H9 (cell line): ENCODE measurements around the gene ZBP1. TPM values are rescaled to one million over a fixed set of nuclear protein-coding genes. Genes with fewer than 3 reads are reported as not detected.

Experiments
- DNase-seq: peaks from one replicate; pipeline ENCODE4 v3.0.0-alpha.2; 2017
- H2AFZ ChIP-seq: one replicate; pipeline ENCODE4 v1.6.1; 2013; ENCODE audit warnings: mild to moderate bottlenecking, low read length, control low read depth, moderate library complexity
- H2AK5ac ChIP-seq: 2 replicates; pipeline ENCODE4 v1.6.1; 2013; ENCODE audit warnings: low read length, control low read depth, mixed read lengths; ENCODE audit not compliant: insufficient read length
- H2BK120ac ChIP-seq: one replicate; pipeline ENCODE4 v1.6.1; 2013; ENCODE audit warnings: low read depth, mild to moderate bottlenecking, low read length, control low read depth, inconsistent platforms; ENCODE audit not compliant: poor library complexity, severe bottlenecking
- H2BK12ac ChIP-seq: 2 replicates; pipeline ENCODE4 v1.6.1; 2013; ENCODE audit warnings: low read length, control low read depth, mixed read lengths, low read depth; ENCODE audit not compliant: insufficient read length
- H2BK15ac ChIP-seq: 2 replicates; pipeline ENCODE4 v1.6.1; 2013; ENCODE audit warnings: low read depth, low read length, control low read depth
- H2BK20ac ChIP-seq: one replicate; pipeline ENCODE4 v1.6.1; 2013; ENCODE audit warnings: low read depth, mild to moderate bottlenecking, low read length, control low read depth, inconsistent platforms; ENCODE audit not compliant: poor library complexity, severe bottlenecking
- H2BK5ac ChIP-seq: 2 replicates; pipeline ENCODE4 v1.6.1; 2013; ENCODE audit warnings: low read length, control low read depth, mixed read lengths; ENCODE audit not compliant: insufficient read length
- H3K14ac ChIP-seq: 2 replicates; pipeline ENCODE4 v1.6.1; 2013; ENCODE audit warnings: low read length, control low read depth; ENCODE audit not compliant: insufficient read depth
- H3K18ac ChIP-seq: 2 replicates; pipeline ENCODE4 v1.6.1; 2013; ENCODE audit warnings: low read depth, mild to moderate bottlenecking, mixed read lengths, low read length, control low read depth; ENCODE audit not compliant: insufficient read length
- H3K23ac ChIP-seq: 2 replicates; pipeline ENCODE4 v1.6.1; 2013; ENCODE audit warnings: low read length, control low read depth, mixed read lengths, low read depth; ENCODE audit not compliant: insufficient read length
- H3K23me2 ChIP-seq: 2 replicates; pipeline ENCODE4 v1.6.1; 2013; ENCODE audit warnings: low read depth, mild to moderate bottlenecking, mixed read lengths, low read length, control low read depth; ENCODE audit not compliant: insufficient read length, poor library complexity, severe bottlenecking
- H3K27ac ChIP-seq: 2 replicates; pipeline ENCODE4 v1.5.1; 2013; ENCODE audit warnings: low read length, control low read depth, mixed read lengths, low read depth; ENCODE audit not compliant: insufficient read length
- H3K27me3 ChIP-seq: 2 replicates; pipeline ENCODE4 v1.6.1; 2013; ENCODE audit warnings: low read length, control low read depth, inconsistent platforms; ENCODE audit not compliant: insufficient read depth
- H3K4ac ChIP-seq: 2 replicates; pipeline ENCODE4 v1.6.1; 2013; ENCODE audit warnings: low read depth, mild to moderate bottlenecking, control low read depth, inconsistent platforms, low read length, moderate library complexity
- H3K4me1 ChIP-seq: 2 replicates; pipeline ENCODE4 v1.6.1; 2013; ENCODE audit warnings: low read length, control low read depth, inconsistent platforms; ENCODE audit not compliant: insufficient read depth
- H3K4me2 ChIP-seq: 2 replicates; pipeline ENCODE4 v1.6.1; 2013; ENCODE audit warnings: low read length, control low read depth, mixed read lengths; ENCODE audit not compliant: insufficient read length, insufficient read depth
- H3K56ac ChIP-seq: 2 replicates; pipeline ENCODE4 v1.6.1; 2013; ENCODE audit warnings: low read depth, mild to moderate bottlenecking, mixed read lengths, low read length, control low read depth; ENCODE audit not compliant: insufficient read length
- H3K79me1 ChIP-seq: 2 replicates; pipeline ENCODE4 v1.6.1; 2013; ENCODE audit warnings: low read depth, mild to moderate bottlenecking, moderate library complexity, low read length, control low read depth, inconsistent platforms; ENCODE audit not compliant: insufficient read depth, poor library complexity, severe bottlenecking
- H3K79me2 ChIP-seq: 2 replicates; pipeline ENCODE4 v1.6.1; 2013; ENCODE audit warnings: low read length, control low read depth, inconsistent platforms; ENCODE audit not compliant: insufficient read depth
- H3K9ac ChIP-seq: 2 replicates; pipeline ENCODE4 v1.6.1; 2013; ENCODE audit warnings: low read length, control low read depth, mixed read lengths; ENCODE audit not compliant: insufficient read length; ENCODE audit errors: extremely low read depth
- H3K9me3 ChIP-seq: one replicate; pipeline ENCODE4 v1.6.1; 2013; ENCODE audit warnings: low read depth, low read length, inconsistent platforms; ENCODE audit not compliant: control insufficient read depth
- H3T11ph ChIP-seq: one replicate; pipeline ENCODE4 v1.6.1; 2013; ENCODE audit warnings: mild to moderate bottlenecking, low read length, control low read depth, inconsistent platforms
- H4K20me1 ChIP-seq: one replicate; pipeline ENCODE4 v1.6.1; 2013; ENCODE audit not compliant: control insufficient read depth, insufficient read length, insufficient read depth
- H4K5ac ChIP-seq: 2 replicates; pipeline ENCODE4 v1.6.1; 2013; ENCODE audit warnings: low read depth, mild to moderate bottlenecking, mixed read lengths, low read length, control low read depth; ENCODE audit not compliant: insufficient read length
- H4K8ac ChIP-seq: replicated peaks from 2 replicates; pipeline ENCODE4 v1.6.1; 2013; ENCODE audit warnings: low read length, control low read depth, mixed read lengths, low read depth; ENCODE audit not compliant: insufficient read length
- H4K91ac ChIP-seq: 2 replicates; pipeline ENCODE4 v1.6.1; 2013; ENCODE audit warnings: low read depth, mild to moderate bottlenecking, moderate library complexity, mixed read lengths, low read length, control low read depth; ENCODE audit not compliant: insufficient read length
- H3K27ac Mint-ChIP-seq, 3 experiments: 2 replicates in 2 of 3; 3 replicates in 1 of 3; pipeline ENCODE4 v1.8.0; 2020 to 2021; ENCODE audit warnings: mixed read lengths in 3 of 3, mild to moderate bottlenecking in 1 of 3, moderate library complexity in 1 of 3
- H3K27me3 Mint-ChIP-seq: 2 replicates; pipeline ENCODE4 v1.8.0; 2021; ENCODE audit warnings: low read depth, mild to moderate bottlenecking, moderate library complexity, mixed read lengths
- H3K36me3 Mint-ChIP-seq, 3 experiments: 2 replicates in 2 of 3; 3 replicates in 1 of 3; pipeline ENCODE4 v1.8.0; 2020 to 2021; ENCODE audit warnings: low read depth in 3 of 3, mixed read lengths in 3 of 3; ENCODE audit not compliant: insufficient read depth in 1 of 3
- H3K4me1 Mint-ChIP-seq, 2 experiments: 2 replicates each; pipeline ENCODE4 v1.8.0; 2020; ENCODE audit warnings: mixed read lengths in 2 of 2
- H3K4me3 Mint-ChIP-seq, 2 experiments: 2 replicates in 1 of 2; 3 replicates in 1 of 2; pipeline ENCODE4 v1.8.0; 2020 to 2021; ENCODE audit warnings: mild to moderate bottlenecking in 2 of 2, mixed read lengths in 2 of 2, moderate library complexity in 1 of 2
- H3K9me3 Mint-ChIP-seq, 2 experiments: 2 replicates in 1 of 2; 3 replicates in 1 of 2; pipeline ENCODE4 v1.8.0; 2020; ENCODE audit warnings: mild to moderate bottlenecking in 2 of 2, mixed read lengths in 2 of 2, moderate library complexity in 1 of 2
- WGBS: extraction: QIAGEN DNeasy Blood & Tissue Kit; methylation state at CpG from one replicate; pipeline ENCODE4 v1.1.7; 2013; ENCODE audit warnings: missing lambda C conversion rate, low lambda C conversion rate, mixed read lengths; ENCODE audit not compliant: insufficient read length; ENCODE audit errors: extremely low coverage; 5-methylcytosine and 5-hydroxymethylcytosine counted together
- total RNA-seq: library from RNA; stranded (reverse); gene quantifications from 2 replicates; pipeline ENCODE4 v1.2.1, GENCODE V29; 2021
- TF ChIP-seq, protein P1 (sequence below): fragments of 200-600 bp; sonication (generic); conservative IDR thresholded peaks from 3 replicates; pipeline ENCODE4 v1.8.0; 2021; ENCODE audit warnings: antibody characterized with exemption, mild to moderate bottlenecking

The ZBP1 gene
- total RNA-seq, 1 experiment from 2014 or later, result not detected

DNA sequence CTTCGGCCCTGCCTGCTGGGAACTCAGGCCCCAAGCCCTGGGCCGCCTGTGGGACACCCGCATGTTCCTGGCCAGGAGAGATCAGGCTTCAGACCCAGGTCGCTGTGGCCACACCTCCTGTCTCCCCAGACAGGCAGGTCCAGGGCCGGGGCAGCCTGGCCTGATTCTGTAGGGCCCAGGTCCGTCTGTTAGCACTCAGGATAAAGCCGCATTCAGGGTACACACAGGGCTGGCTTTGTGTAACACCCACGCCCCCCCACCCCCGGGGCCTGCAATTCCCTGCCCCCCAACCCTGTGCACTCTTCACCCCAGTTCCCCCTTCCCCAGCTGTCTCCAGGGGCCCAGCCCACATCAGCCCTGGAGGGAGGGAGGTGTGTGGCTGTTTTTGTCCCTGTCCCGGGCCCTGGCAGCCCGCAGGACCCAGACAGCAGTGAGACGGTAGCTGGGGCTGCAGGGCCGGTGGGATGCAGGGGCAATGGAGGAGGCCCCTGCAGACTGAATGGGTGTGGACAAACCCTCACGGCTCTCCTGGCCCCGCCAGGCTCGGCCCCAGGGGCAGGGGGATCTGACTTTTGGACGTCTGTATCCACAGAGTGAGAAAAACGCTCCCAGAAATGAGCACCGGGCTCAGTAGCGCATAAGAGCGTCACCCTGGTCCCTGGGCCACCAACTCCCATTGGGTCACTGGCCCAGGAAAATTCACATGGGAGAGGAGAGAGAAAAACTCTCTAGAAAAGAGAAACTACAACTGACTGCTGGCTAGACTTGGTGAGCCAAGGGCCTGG, 42.4 kb upstream of the ZBP1 start:
- peak; percentile 38 for DNase-seq
- H3K18ac ChIP-seq, result no peak overlapping the region
- Mint-ChIP-seq H3K9me3 (no peaks in the 10 kb centered on the region), H3K27ac (peak overlapping the region in 2 of 3 experiments; percentile 65 to 90; a peak in 2 of 7 replicates), H3K4me1 (peaks cover 34 to 41% of the 10 kb centered on the region in 2 experiments), H3K36me3 (peaks cover 9 to 24% (median 16%) of the 10 kb centered on the region in 3 experiments; a peak in 6 of 7 replicates), H3K4me3 (no peak overlapping the region), H3K27me3 (no peaks in the 10 kb centered on the region)
- no peak overlapping the region for H3K4ac ChIP-seq
- no peak overlapping the region for H4K5ac ChIP-seq
- no peak overlapping the region for H2BK20ac ChIP-seq
- H4K20me1 ChIP-seq, result no peaks in the 10 kb centered on the region
- no CpG with 5 or more reads among the region's 21 CpGs for WGBS
- no peak overlapping the region for H2BK15ac ChIP-seq
- H3K27me3 ChIP-seq, result no peaks in the 10 kb centered on the region
- H3K27ac ChIP-seq, result no peak overlapping the region
- H3K14ac ChIP-seq, result no peak overlapping the region; the same call in 1 of the 2 replicates
- H2AK5ac ChIP-seq, result no peak overlapping the region
- no peak overlapping the region for H4K91ac ChIP-seq
- H2AFZ ChIP-seq, result no peak overlapping the region
- H3T11ph ChIP-seq, result no peak overlapping the region
- no peak overlapping the region for H3K23ac ChIP-seq
- no peak overlapping the region for H4K8ac ChIP-seq
- H3K79me1 ChIP-seq, result no peaks in the 10 kb centered on the region
- no peaks in the 10 kb centered on the region for H3K9me3 ChIP-seq
- H3K9ac ChIP-seq, result no peak overlapping the region
- H3K4me1 ChIP-seq, result no peaks in the 10 kb centered on the region; the same call in 1 of the 2 replicates
- H3K56ac ChIP-seq, result no peak overlapping the region
- H2BK120ac ChIP-seq, result no peak overlapping the region
- no peak overlapping the region for H2BK5ac ChIP-seq
- no peak overlapping the region for H3K4me2 ChIP-seq
- no peaks in the 10 kb centered on the region for H3K23me2 ChIP-seq
- no peak overlapping the region for H2BK12ac ChIP-seq
- TF ChIP-seq, protein P1, sequence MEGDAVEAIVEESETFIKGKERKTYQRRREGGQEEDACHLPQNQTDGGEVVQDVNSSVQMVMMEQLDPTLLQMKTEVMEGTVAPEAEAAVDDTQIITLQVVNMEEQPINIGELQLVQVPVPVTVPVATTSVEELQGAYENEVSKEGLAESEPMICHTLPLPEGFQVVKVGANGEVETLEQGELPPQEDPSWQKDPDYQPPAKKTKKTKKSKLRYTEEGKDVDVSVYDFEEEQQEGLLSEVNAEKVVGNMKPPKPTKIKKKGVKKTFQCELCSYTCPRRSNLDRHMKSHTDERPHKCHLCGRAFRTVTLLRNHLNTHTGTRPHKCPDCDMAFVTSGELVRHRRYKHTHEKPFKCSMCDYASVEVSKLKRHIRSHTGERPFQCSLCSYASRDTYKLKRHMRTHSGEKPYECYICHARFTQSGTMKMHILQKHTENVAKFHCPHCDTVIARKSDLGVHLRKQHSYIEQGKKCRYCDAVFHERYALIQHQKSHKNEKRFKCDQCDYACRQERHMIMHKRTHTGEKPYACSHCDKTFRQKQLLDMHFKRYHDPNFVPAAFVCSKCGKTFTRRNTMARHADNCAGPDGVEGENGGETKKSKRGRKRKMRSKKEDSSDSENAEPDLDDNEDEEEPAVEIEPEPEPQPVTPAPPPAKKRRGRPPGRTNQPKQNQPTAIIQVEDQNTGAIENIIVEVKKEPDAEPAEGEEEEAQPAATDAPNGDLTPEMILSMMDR, result no peak
- H3K79me2 ChIP-seq, result peaks cover 11% of the 10 kb centered on the region; the same call in 1 of the 2 replicates
